ENCODE data around the gene PTPRJ. TPM values are rescaled to one million over a fixed set of nuclear protein-coding genes. Genes with fewer than 3 reads are reported as not detected.

PTPRJ gene
- total RNA-seq, 1 donor from 2014 or later = 22.9 TPM

GRCh38 chr11:48033918-48034341, 53.6 kb downstream of the PTPRJ start:
- Mint-ChIP-seq H3K9me3 (ENCODE audit: unreplicated experiment) (no peaks in the 10 kb centered on the region), H3K4me1 (ENCODE audit: low read depth, unreplicated experiment) (peaks cover 28% of the 10 kb centered on the region), H3K4me3 (ENCODE audit: unreplicated experiment) (no peak overlapping the region), H3K36me3 (ENCODE audit: low read depth, unreplicated experiment) (peaks cover 2% of the 10 kb centered on the region), H3K27me3 (ENCODE audit: low read depth, unreplicated experiment) (no peaks in the 10 kb centered on the region), H3K27ac (ENCODE audit: unreplicated experiment) (no peak overlapping the region)
- Histone ChIP-seq H3K27ac (ENCODE audit: low read depth, low read length) (no peak overlapping the region), H3K4me1 (ENCODE audit: insufficient read depth, low read length) (peaks cover 25% of the 10 kb centered on the region), H3K9me3 (ENCODE audit: insufficient read depth, low read depth, low read length) (no peaks in the 10 kb centered on the region), H3K4me3 (ENCODE audit: insufficient read depth, low read depth, low read length) (no peak overlapping the region), H3K27me3 (ENCODE audit: insufficient read depth, low read length) (no peaks in the 10 kb centered on the region), H2AFZ (ENCODE audit: low read depth, low read length) (no peak overlapping the region), H3K79me2 (ENCODE audit: insufficient read depth, low read length) (peaks cover 79% of the 10 kb centered on the region), H3K36me3 (ENCODE audit: insufficient read depth, low read length) (no peaks in the 10 kb centered on the region), H3K9ac (ENCODE audit: low read length) (no peak overlapping the region), H3K4me2 (ENCODE audit: low read length) (no peak overlapping the region), H4K20me1 (ENCODE audit: insufficient read depth, low read length) (peaks cover 59% of the 10 kb centered on the region)
- DNase-seq (ENCODE audit: low read depth) (no peak), FAIRE-seq (no peak)
- TF ChIP-seq CTCF (IDR thresholded peaks at IDR 0.05; ENCODE audit: insufficient read depth, low read depth, low read length) (no peak), EZH2 (IDR thresholded peaks at IDR 0.05; ENCODE audit: insufficient read depth, low read length) (no peak)

- H3K27me3 Mint-ChIP-seq (ENCODE audit: low read depth, unreplicated experiment) = no peaks in the 10 kb centered on the region
- TF ChIP-seq CTCF (IDR thresholded peaks at IDR 0.05; ENCODE audit: insufficient read depth, low read depth, low read length) (no peak), EZH2 (IDR thresholded peaks at IDR 0.05; ENCODE audit: insufficient read depth, low read length) (no peak)
- FAIRE-seq (no peak), DNase-seq (ENCODE audit: low read depth) (no peak)
- H3K9me3 ChIP-seq (ENCODE audit: insufficient read depth, low read depth, low read length) = no peaks in the 10 kb centered on the region
- peaks cover 26% of the 10 kb centered on the region for H3K4me1 Mint-ChIP-seq (ENCODE audit: low read depth, unreplicated experiment)
- no peak overlapping the region for H3K9ac ChIP-seq (ENCODE audit: low read length)
- H3K36me3 Mint-ChIP-seq (ENCODE audit: low read depth, unreplicated experiment) = peaks cover 2% of the 10 kb centered on the region
- H3K79me2 ChIP-seq (ENCODE audit: insufficient read depth, low read length) = peaks cover 75% of the 10 kb centered on the region
- H3K36me3 ChIP-seq (ENCODE audit: insufficient read depth, low read length) = no peaks in the 10 kb centered on the region
- no peaks in the 10 kb centered on the region for H3K9me3 Mint-ChIP-seq (ENCODE audit: unreplicated experiment)
- no peak overlapping the region for H2AFZ ChIP-seq (ENCODE audit: low read depth, low read length)
- no peak overlapping the region for H3K4me2 ChIP-seq (ENCODE audit: low read length)
- H4K20me1 ChIP-seq (ENCODE audit: insufficient read depth, low read length) = peaks cover 69% of the 10 kb centered on the region
- H3K27me3 ChIP-seq (ENCODE audit: insufficient read depth, low read length) = no peaks in the 10 kb centered on the region
- no peak overlapping the region for H3K27ac ChIP-seq (ENCODE audit: low read depth, low read length)
- peaks cover 17% of the 10 kb centered on the region for H3K4me1 ChIP-seq (ENCODE audit: insufficient read depth, low read length)
- H3K4me3 ChIP-seq (ENCODE audit: insufficient read depth, low read depth, low read length) = no peak overlapping the region
- no peak overlapping the region for H3K27ac Mint-ChIP-seq (ENCODE audit: unreplicated experiment)
- H3K4me3 Mint-ChIP-seq (ENCODE audit: unreplicated experiment) = no peak overlapping the region
These were observed 54.8 kb downstream of the PTPRJ start for GRCh38 chr11:48034926-48035871.

GRCh38 chr11:48036011-48036410, 55.7 kb downstream of the PTPRJ start:
- Mint-ChIP-seq H3K36me3 (ENCODE audit: low read depth, unreplicated experiment) (peaks cover 2% of the 10 kb centered on the region), H3K27me3 (ENCODE audit: low read depth, unreplicated experiment) (no peaks in the 10 kb centered on the region), H3K4me3 (ENCODE audit: unreplicated experiment) (no peak overlapping the region), H3K4me1 (ENCODE audit: low read depth, unreplicated experiment) (peaks cover 23% of the 10 kb centered on the region), H3K27ac (ENCODE audit: unreplicated experiment) (no peak overlapping the region), H3K9me3 (ENCODE audit: unreplicated experiment) (no peaks in the 10 kb centered on the region)
- Histone ChIP-seq H2AFZ (ENCODE audit: low read depth, low read length) (no peak overlapping the region), H3K79me2 (ENCODE audit: insufficient read depth, low read length) (peaks cover 75% of the 10 kb centered on the region), H3K27me3 (ENCODE audit: insufficient read depth, low read length) (no peaks in the 10 kb centered on the region), H4K20me1 (ENCODE audit: insufficient read depth, low read length) (peaks cover 74% of the 10 kb centered on the region), H3K4me3 (ENCODE audit: insufficient read depth, low read depth, low read length) (no peak overlapping the region), H3K36me3 (ENCODE audit: insufficient read depth, low read length) (no peaks in the 10 kb centered on the region), H3K27ac (ENCODE audit: low read depth, low read length) (no peak overlapping the region), H3K4me2 (ENCODE audit: low read length) (no peak overlapping the region), H3K9ac (ENCODE audit: low read length) (no peak overlapping the region), H3K9me3 (ENCODE audit: insufficient read depth, low read depth, low read length) (no peaks in the 10 kb centered on the region), H3K4me1 (ENCODE audit: insufficient read depth, low read length) (peaks cover 17% of the 10 kb centered on the region)
- TF ChIP-seq CTCF (IDR thresholded peaks at IDR 0.05; ENCODE audit: insufficient read depth, low read depth, low read length) (no peak), EZH2 (IDR thresholded peaks at IDR 0.05; ENCODE audit: insufficient read depth, low read length) (no peak)
- DNase-seq (ENCODE audit: low read depth) = no peak
- no peak for FAIRE-seq

Measured in astrocyte (in vitro differentiated cells and primary cell).